ENCODE results near the gene CPB1.
"Not testable (repeated sequence)": the region's sequence is repeated elsewhere in the genome, so short reads cannot be mapped to it uniquely, and the experiment has no call there.

CPB1 gene

DNA sequence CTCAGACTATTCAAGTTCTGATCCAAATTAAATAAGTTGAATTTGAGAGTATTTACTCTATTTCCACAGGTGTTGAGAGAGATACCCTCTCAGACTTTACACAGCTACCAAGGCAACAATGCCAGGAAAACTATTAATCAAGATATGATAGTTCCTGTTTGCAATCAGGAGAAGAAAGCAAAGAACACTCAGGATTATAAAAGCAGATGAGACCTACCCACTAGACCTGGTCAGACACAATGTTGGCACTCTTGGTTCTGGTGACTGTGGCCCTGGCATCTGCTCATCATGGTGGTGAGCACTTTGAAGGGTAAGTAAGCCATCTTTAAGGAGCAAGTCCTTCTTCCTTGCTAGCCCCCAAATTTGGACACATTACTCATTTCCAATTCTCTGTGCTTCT lies at the start of gene CPB1:
Gene CPB1 (plus strand): TSS at position 227 of the 400 bp plus-strand sequence. CDS start 13 bp downstream, at position 240.
- no peak for ATAC-seq
- Mint-ChIP-seq H3K27me3 (no peaks in the 10 kb centered on the region), H3K9me3 (no peaks in the 10 kb centered on the region), H3K36me3 (no peaks in the 10 kb centered on the region), H3K4me1 (no peaks in the 10 kb centered on the region), H3K27ac (no peak within 1 kb of the TSS), H3K4me3 (no peak within 1 kb of the TSS)

DNA sequence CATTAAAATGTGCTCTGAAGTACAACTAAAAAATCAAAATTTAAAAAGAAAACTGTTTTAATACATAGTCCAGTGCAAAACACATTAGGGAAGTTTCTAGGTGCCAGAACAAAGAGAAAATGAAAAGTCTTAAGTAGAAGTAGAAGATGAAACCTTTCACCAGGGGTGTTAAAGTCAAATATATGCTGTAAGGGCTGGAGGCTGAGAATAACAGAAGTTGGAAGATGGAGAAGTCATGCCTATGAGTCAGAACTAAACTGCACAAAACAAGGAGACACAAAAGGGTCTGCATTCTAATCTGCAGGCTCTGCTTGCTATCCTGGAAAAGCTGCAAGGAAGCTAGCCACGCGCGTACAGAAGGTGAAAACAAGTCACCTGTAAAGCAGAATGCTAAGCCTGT lies 48.7 kb upstream of the CPB1 start:
- Mint-ChIP-seq H3K4me3 (no peak overlapping the region), H3K4me1 (no peaks in the 10 kb centered on the region), H3K27me3 (no peaks in the 10 kb centered on the region)

DNA sequence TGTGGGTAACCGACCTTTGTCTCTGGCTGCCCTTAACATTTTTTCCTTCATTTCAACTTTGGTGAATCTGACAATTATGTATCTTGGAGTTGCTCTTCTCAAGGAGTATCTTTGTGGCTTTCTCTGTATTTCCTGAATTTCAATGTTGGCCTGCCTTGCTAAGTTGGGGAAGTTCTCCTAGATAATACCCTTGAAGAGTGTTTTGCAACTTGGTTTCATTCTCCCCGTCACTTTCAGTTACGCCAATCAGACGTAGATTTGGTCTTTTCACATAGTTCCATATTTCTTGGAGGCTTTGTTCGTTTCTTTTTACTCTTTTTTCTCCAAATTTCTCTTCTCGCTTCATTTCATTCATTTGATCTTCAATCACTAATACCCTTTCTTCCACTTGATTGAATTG lies 42.6 kb upstream of the CPB1 start:
- H3K4me3 Mint-ChIP-seq, ATAC-seq, H3K36me3 Mint-ChIP-seq, H3K27ac Mint-ChIP-seq, H3K9me3 Mint-ChIP-seq, H3K27me3 Mint-ChIP-seq, H3K4me1 Mint-ChIP-seq: not testable (repeated sequence)

More for the DNA sequence above, 48.7 kb upstream of the CPB1 start:
- no peaks in the 10 kb centered on the region for H3K36me3 Mint-ChIP-seq
- no peak overlapping the region for H3K27ac Mint-ChIP-seq
- no peak for ATAC-seq
- H3K9me3 Mint-ChIP-seq: no peaks in the 10 kb centered on the region

DNA sequence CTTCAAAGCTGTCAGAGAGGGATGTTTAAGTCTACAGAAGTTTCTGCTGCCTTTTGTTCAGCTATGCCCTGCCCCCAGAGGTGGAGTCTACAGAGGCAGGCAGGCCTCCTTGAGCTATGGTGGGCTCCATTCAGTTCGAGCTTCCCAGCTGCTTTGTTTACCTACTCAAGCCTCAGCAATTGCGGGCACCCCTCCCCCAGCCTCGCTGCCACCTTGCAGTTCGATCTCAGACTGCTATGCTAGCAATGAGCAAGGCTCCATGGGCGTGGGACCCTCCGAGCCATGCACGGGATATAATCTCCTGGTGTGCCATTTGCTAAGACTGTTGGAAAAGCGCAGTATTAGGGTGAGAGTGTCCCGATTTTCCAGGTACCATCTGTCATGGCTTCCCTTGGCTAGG lies 41.5 kb upstream of the CPB1 start:
- not testable (repeated sequence) for H3K4me3 Mint-ChIP-seq, ATAC-seq, H3K27ac Mint-ChIP-seq, H3K4me1 Mint-ChIP-seq, H3K27me3 Mint-ChIP-seq, H3K36me3 Mint-ChIP-seq, H3K9me3 Mint-ChIP-seq

GRCh38 chr3:148789146-148789545 lies 38.5 kb upstream of the CPB1 start:
- Mint-ChIP-seq H3K27ac (no peak overlapping the region), H3K9me3 (no peaks in the 10 kb centered on the region), H3K27me3 (no peaks in the 10 kb centered on the region), H3K4me1 (no peaks in the 10 kb centered on the region), H3K36me3 (no peaks in the 10 kb centered on the region), H3K4me3 (no peak overlapping the region)
- ATAC-seq: no peak

DNA sequence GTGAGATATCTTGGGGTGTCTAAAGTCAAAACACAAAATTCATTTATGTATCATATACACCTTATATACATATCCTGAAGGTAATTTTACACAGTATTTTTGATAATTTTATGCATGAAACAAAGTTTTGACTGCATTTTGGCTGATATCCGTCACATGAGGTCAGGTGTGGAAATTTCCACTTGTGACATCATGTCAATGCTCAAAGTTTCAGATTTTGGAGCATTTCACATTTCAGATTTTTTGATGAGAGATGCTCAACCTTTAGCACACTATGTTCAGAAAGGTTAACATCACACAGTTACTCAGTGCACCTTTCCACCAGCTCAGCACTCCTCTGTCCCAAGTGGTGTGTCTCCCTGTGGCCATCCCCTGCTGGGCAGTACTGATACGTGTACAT lies 37.7 kb upstream of the CPB1 start:
- ATAC-seq: no peak
- no peak overlapping the region for H3K4me3 Mint-ChIP-seq
- no peaks in the 10 kb centered on the region for H3K27me3 Mint-ChIP-seq
- H3K27ac Mint-ChIP-seq: no peak overlapping the region
- H3K9me3 Mint-ChIP-seq: no peaks in the 10 kb centered on the region
- H3K36me3 Mint-ChIP-seq: no peaks in the 10 kb centered on the region
- H3K4me1 Mint-ChIP-seq: no peaks in the 10 kb centered on the region

GRCh38 chr3:148790370-148790769 lies 37.2 kb upstream of the CPB1 start:
- H3K36me3 Mint-ChIP-seq: no peaks in the 10 kb centered on the region
- no peaks in the 10 kb centered on the region for H3K27me3 Mint-ChIP-seq
- no peak overlapping the region for H3K27ac Mint-ChIP-seq
- H3K9me3 Mint-ChIP-seq: no peaks in the 10 kb centered on the region
- ATAC-seq: no peak
- no peaks in the 10 kb centered on the region for H3K4me1 Mint-ChIP-seq
- H3K4me3 Mint-ChIP-seq: no peak overlapping the region

GRCh38 chr3:148790851-148791735 lies 36.5 kb upstream of the CPB1 start:
- no peaks in the 10 kb centered on the region for H3K4me1 Mint-ChIP-seq
- no peaks in the 10 kb centered on the region for H3K36me3 Mint-ChIP-seq
- no peak overlapping the region for H3K27ac Mint-ChIP-seq
- H3K27me3 Mint-ChIP-seq: no peaks in the 10 kb centered on the region
- no peak for ATAC-seq
- no peak overlapping the region for H3K4me3 Mint-ChIP-seq
- H3K9me3 Mint-ChIP-seq: no peaks in the 10 kb centered on the region

GRCh38 chr3:148791920-148792319 lies 35.7 kb upstream of the CPB1 start:
- no peak for ATAC-seq
- no peaks in the 10 kb centered on the region for H3K27me3 Mint-ChIP-seq
- H3K4me1 Mint-ChIP-seq: no peaks in the 10 kb centered on the region

GRCh38 chr3:148792516-148792915 lies 35.1 kb upstream of the CPB1 start:
- H3K4me1 Mint-ChIP-seq: no peaks in the 10 kb centered on the region
- no peak overlapping the region for H3K4me3 Mint-ChIP-seq
- no peak overlapping the region for H3K27ac Mint-ChIP-seq
- ATAC-seq: no peak
- H3K36me3 Mint-ChIP-seq: no peaks in the 10 kb centered on the region
- H3K27me3 Mint-ChIP-seq: no peaks in the 10 kb centered on the region
- no peaks in the 10 kb centered on the region for H3K9me3 Mint-ChIP-seq

More at GRCh38 chr3:148791920-148792319, 35.7 kb upstream of the CPB1 start:
- H3K27ac Mint-ChIP-seq: no peak overlapping the region
- H3K9me3 Mint-ChIP-seq: no peaks in the 10 kb centered on the region
- H3K36me3 Mint-ChIP-seq: no peaks in the 10 kb centered on the region
- H3K4me3 Mint-ChIP-seq: no peak overlapping the region

DNA sequence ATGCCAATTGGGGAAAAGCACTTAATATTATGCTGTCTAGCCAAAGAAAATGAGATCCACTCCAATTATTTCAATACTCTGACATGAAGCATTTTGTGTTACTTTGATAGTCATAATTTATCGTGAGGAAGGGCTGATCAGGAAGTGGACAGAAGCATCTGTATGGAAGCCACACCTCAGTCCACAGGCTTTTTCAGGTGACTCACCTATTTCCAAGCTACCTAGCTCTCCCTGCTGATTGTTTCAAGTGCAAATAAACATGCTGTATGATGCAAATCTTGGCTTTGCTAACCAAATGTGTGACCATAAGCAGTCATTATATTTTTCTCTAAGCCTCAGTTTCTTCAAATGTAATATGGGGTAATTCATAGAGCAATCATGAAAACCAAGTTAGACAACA lies 30.8 kb upstream of the CPB1 start:
- Mint-ChIP-seq H3K4me3 (no peak overlapping the region), H3K27me3 (no peaks in the 10 kb centered on the region), H3K36me3 (no peaks in the 10 kb centered on the region), H3K9me3 (no peaks in the 10 kb centered on the region), H3K4me1 (no peaks in the 10 kb centered on the region), H3K27ac (no peak overlapping the region)
- ATAC-seq: no peak

GRCh38 chr3:148797795-148798194 lies 29.8 kb upstream of the CPB1 start:
- no peaks in the 10 kb centered on the region for H3K4me1 Mint-ChIP-seq
- no peaks in the 10 kb centered on the region for H3K27me3 Mint-ChIP-seq
- peaks cover 3% of the 10 kb centered on the region for H3K9me3 Mint-ChIP-seq
- H3K4me3 Mint-ChIP-seq: no peak overlapping the region
- H3K36me3 Mint-ChIP-seq: no peaks in the 10 kb centered on the region
- no peak overlapping the region for H3K27ac Mint-ChIP-seq
- no peak for ATAC-seq

- Mint-ChIP-seq H3K36me3 (no peaks in the 10 kb centered on the region), H3K4me1 (no peaks in the 10 kb centered on the region), H3K27ac (no peak overlapping the region), H3K4me3 (no peak overlapping the region), H3K9me3 (peaks cover 3% of the 10 kb centered on the region), H3K27me3 (no peaks in the 10 kb centered on the region)
- ATAC-seq: no peak
Observed at GRCh38 chr3:148800414-148800813, 27.2 kb upstream of the CPB1 start.

DNA sequence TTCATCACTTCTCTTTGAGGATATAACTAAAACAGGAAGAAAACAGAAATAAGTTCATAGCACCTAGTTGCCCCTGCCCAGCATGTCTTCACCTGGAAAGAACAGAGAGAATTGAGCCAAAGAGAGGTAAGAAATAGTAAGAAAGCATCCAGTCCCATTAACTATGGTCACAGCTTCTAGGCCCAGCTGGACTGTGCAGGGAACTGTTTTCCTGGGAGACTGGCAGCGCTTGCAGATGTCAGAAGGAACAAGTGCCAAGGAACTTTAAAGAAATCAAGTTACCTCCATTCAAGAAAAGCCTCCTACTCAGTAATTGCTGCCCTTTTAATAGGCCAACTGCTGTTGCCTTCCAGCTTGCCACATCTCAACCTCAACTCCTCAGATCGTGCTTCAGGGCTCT lies 17.8 kb upstream of the CPB1 start:
- Mint-ChIP-seq H3K9me3 (no peaks in the 10 kb centered on the region), H3K27ac (no peak overlapping the region), H3K4me3 (no peak overlapping the region), H3K36me3 (no peaks in the 10 kb centered on the region), H3K4me1 (no peaks in the 10 kb centered on the region), H3K27me3 (no peaks in the 10 kb centered on the region)
- no peak for ATAC-seq

- H3K4me3 Mint-ChIP-seq: no peak overlapping the region
- H3K27ac Mint-ChIP-seq: no peak overlapping the region
- no peaks in the 10 kb centered on the region for H3K9me3 Mint-ChIP-seq
- no peak for ATAC-seq
- no peaks in the 10 kb centered on the region for H3K27me3 Mint-ChIP-seq
- H3K36me3 Mint-ChIP-seq: no peaks in the 10 kb centered on the region
- no peaks in the 10 kb centered on the region for H3K4me1 Mint-ChIP-seq
Observed at GRCh38 chr3:148815316-148816110, 12.1 kb upstream of the CPB1 start.

DNA sequence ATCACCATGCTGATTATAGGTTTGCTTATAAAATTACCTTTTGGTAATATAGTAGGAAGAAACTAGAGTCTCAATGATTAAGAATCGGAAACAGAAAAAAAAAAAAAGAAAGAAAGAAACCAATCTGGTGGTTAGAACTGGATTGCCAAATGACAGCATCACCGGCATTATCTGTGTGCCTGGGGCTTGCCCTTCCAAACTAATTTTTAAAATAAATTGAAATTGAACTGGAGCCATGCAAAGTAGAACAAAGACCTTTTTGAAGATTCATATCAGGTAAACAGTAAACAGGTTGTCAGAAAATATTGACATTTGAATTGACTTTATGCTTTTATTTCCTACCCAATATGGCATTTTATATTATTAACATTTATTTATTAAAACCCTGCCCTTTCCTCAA lies 11.2 kb upstream of the CPB1 start:
- no peaks in the 10 kb centered on the region for H3K9me3 Mint-ChIP-seq
- no peak overlapping the region for H3K4me3 Mint-ChIP-seq
- no peaks in the 10 kb centered on the region for H3K27me3 Mint-ChIP-seq
- no peaks in the 10 kb centered on the region for H3K4me1 Mint-ChIP-seq
- H3K36me3 Mint-ChIP-seq: no peaks in the 10 kb centered on the region
- no peak overlapping the region for H3K27ac Mint-ChIP-seq
- ATAC-seq: no peak

Measured in stimulated activated memory B cell treated with anti-CD40 and anti-IgM and Interleukin-4, amounts not matched to agents 10 μg/mL and 1 μg/mL and 100 μg/mL, for 72 hours (primary cell).